Stimulated activated CD8-positive, alpha-beta memory T cell treated with anti-CD3 and anti-CD28 coated beads, Interleukin-15, amount 100 ng/mL, for 4 hours (primary cell): ENCODE results near the gene RELL1.
"Not testable (repeated sequence)": the region's sequence is repeated elsewhere in the genome, so short reads cannot be mapped to it uniquely, and the experiment has no call there.

Experiments used
- DNase-seq, 2 donors: peaks; one replicate each; pipeline ENCODE4 v3.0.0-alpha.2; 2020; ENCODE audit warnings: low read depth in 2 of 2

RELL1 gene

GRCh38 chr4:37693030-37693429 is 6.9 kb upstream of the RELL1 start:
- no peak for DNase-seq

- no peak for DNase-seq
Observed at GRCh38 chr4:37690976-37691375, 4.8 kb upstream of the RELL1 start.

- no peak for DNase-seq
Observed at GRCh38 chr4:37689353-37690095, 3.3 kb upstream of the RELL1 start.

- no peak for DNase-seq
Observed at GRCh38 chr4:37687681-37688080, 1.5 kb upstream of the RELL1 start.

GRCh38 chr4:37687194-37687562 is 1.0 kb upstream of the RELL1 start:
- DNase-seq = no peak

- no peak for DNase-seq
Observed at GRCh38 chr4:37685823-37686372, 278 bp downstream of the RELL1 start.

- DNase-seq = peak in 1 of 2 donors; percentile 24
Observed at GRCh38 chr4:37685161-37685822, 884 bp downstream of the RELL1 start.

- no peak for DNase-seq
Observed at GRCh38 chr4:37684154-37684553, 2.0 kb downstream of the RELL1 start.

- no peak for DNase-seq
Observed at GRCh38 chr4:37682701-37683401, 3.3 kb downstream of the RELL1 start.

GRCh38 chr4:37680089-37680488 is 6.1 kb downstream of the RELL1 start:
- no peak for DNase-seq

- DNase-seq = no peak
Observed at GRCh38 chr4:37679301-37679700, 6.9 kb downstream of the RELL1 start.

- no peak for DNase-seq
Observed at GRCh38 chr4:37678624-37679023, 7.6 kb downstream of the RELL1 start.

- no peak for DNase-seq
Observed at GRCh38 chr4:37675587-37676290, 10.4 kb downstream of the RELL1 start.

- DNase-seq = no peak
Observed at GRCh38 chr4:37674439-37674838, 11.7 kb downstream of the RELL1 start.

GRCh38 chr4:37673538-37674192 is 12.5 kb downstream of the RELL1 start:
- no peak for DNase-seq

GRCh38 chr4:37671072-37671471 is 15.1 kb downstream of the RELL1 start:
- no peak for DNase-seq

GRCh38 chr4:37670249-37670648 is 15.9 kb downstream of the RELL1 start:
- no peak for DNase-seq

- DNase-seq = not testable (repeated sequence)
Observed at GRCh38 chr4:37669124-37669523, 17.1 kb downstream of the RELL1 start.

GRCh38 chr4:37667197-37668100 is 18.7 kb downstream of the RELL1 start:
- DNase-seq = no peak

- DNase-seq = no peak
Observed at GRCh38 chr4:37666625-37667071, 19.5 kb downstream of the RELL1 start.
